RPMI8226 (cell line): Measurements from ENCODE around the gene IQCK.

ENCODE experiments used
- DNase-seq: peaks from one replicate; pipeline ENCODE4 v3.0.0-alpha.2; 2015

The IQCK gene

GRCh38 chr16:19888834-19889233, 170.8 kb downstream of the IQCK start:
- no peak for DNase-seq

GRCh38 chr16:19890901-19891300, 172.8 kb downstream of the IQCK start:
- DNase-seq = no peak

- no peak for DNase-seq
Measured at GRCh38 chr16:19892902-19893301, 174.8 kb downstream of the IQCK start.

GRCh38 chr16:19894586-19894985, 176.5 kb downstream of the IQCK start:
- DNase-seq = no peak

- DNase-seq = no peak
Measured at GRCh38 chr16:19896951-19897350, 178.9 kb downstream of the IQCK start.

- no peak for DNase-seq
Measured at GRCh38 chr16:19898166-19898565, 180.1 kb downstream of the IQCK start.

GRCh38 chr16:19898924-19899604, 181.0 kb downstream of the IQCK start:
- DNase-seq = peak; percentile 76

GRCh38 chr16:19899605-19899955, 181.5 kb downstream of the IQCK start:
- DNase-seq = no peak

- DNase-seq = no peak
Measured at GRCh38 chr16:19901164-19901563, 183.1 kb downstream of the IQCK start.

- DNase-seq = peak; percentile 86
Measured at GRCh38 chr16:19907161-19907992, 189.3 kb downstream of the IQCK start.
